HEK293 (cell line): ENCODE measurements around the gene PROK2.

Experiments used
- CTCF ChIP-seq: fragments of 450-650 bp; formaldehyde crosslinking; IDR thresholded peaks from 2 replicates; pipeline ENCODE4 v1.5.1; 2016; ENCODE audit warnings: missing biosample characterization, missing genetic modification characterization
- ZNF10 ChIP-seq: fragments of 450-650 bp; formaldehyde crosslinking; IDR thresholded peaks from 2 replicates; pipeline ENCODE4 v1.5.1; 2017; ENCODE audit warnings: missing biosample characterization, missing genetic modification characterization
- ZNF585B ChIP-seq: fragments of 450-650 bp; formaldehyde crosslinking; IDR thresholded peaks from 2 replicates; pipeline ENCODE4 v1.5.1; 2016; ENCODE audit warnings: missing biosample characterization, missing genetic modification characterization

- TF ChIP-seq ZNF585B (tag by site-specific recombination): no peak
- TF ChIP-seq CTCF: no peak
- no peak for TF ChIP-seq ZNF10 (tag by site-specific recombination)
Observed at GRCh38 chr3:71724171-71724453, 60.8 kb downstream of the PROK2 start.
